PFSK-1 (cell line): ENCODE data around the gene BTBD16.

Source experiments
- FOXP2 ChIP-seq: optimal IDR thresholded peaks from 2 replicates; pipeline ENCODE3; 2011; ENCODE audit warnings: borderline replicate concordance, control low read depth, inconsistent platforms; ENCODE audit not compliant: insufficient read depth; ENCODE audit errors: extremely low read length, extremely low read depth
- POLR2AphosphoS5 ChIP-seq: IDR thresholded peaks from 2 replicates; pipeline ENCODE4 v1.6.1; 2012; ENCODE audit warnings: low read depth, mild to moderate bottlenecking, control low read depth, low read length, moderate library complexity
- REST ChIP-seq, 2 experiments: IDR thresholded peaks; 2 replicates each; pipeline versions ENCODE4 v1.6.1 to v1.8.0; 2011 to 2012; ENCODE audit warnings: low read depth in 2 of 2, low read length in 2 of 2, control low read depth in 1 of 2, inconsistent platforms in 1 of 2, mild to moderate bottlenecking in 1 of 2, moderate library complexity in 1 of 2; ENCODE audit not compliant: insufficient read depth in 1 of 2
- SIN3A ChIP-seq: IDR thresholded peaks from 2 replicates; pipeline ENCODE4 v1.6.1; 2012; ENCODE audit warnings: mild to moderate bottlenecking, low read length, moderate library complexity, borderline replicate concordance; ENCODE audit not compliant: insufficient read depth
- TAF1 ChIP-seq: IDR thresholded peaks from 2 replicates; pipeline ENCODE4 v1.6.1; 2012; ENCODE audit warnings: low read length, control low read depth, borderline replicate concordance; ENCODE audit not compliant: insufficient read depth

The BTBD16 gene

DNA sequence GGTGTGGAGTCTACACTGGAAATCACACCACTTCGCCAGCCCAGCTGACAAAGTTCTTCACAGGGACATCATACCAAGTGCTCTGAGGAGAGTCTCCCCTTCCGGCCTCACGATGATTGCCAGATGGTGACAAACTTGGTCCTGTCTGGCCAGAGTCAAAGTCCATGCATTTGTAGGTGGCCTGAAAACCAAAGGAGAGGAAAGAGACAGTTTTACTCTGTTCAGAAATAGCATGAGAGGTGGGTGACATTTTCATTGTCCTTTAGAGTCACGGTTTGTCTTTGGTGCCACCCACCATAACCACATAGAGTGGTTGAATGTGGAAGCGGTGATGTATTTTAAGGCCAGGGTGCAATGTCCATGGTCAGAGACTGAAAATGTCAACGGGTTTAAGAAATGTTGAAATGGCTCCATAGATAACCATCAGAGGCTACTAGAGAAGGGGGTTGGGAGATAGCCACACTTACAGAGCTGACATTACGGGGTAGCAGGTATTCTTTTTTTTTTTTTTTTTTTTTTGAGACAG, 33.0 kb downstream of the BTBD16 start:
- TF ChIP-seq REST (IDR thresholded peaks at IDR 0.05; ENCODE audit: insufficient read depth in 1 of 2, low read depth in 2 of 2, low read length in 2 of 2) = no peak
- no peak for TF ChIP-seq FOXP2

GRCh38 chr10:122306282-122306681, 35.2 kb downstream of the BTBD16 start:
- TF ChIP-seq POLR2AphosphoS5 (no peak), TAF1 (no peak), REST (IDR thresholded peaks at IDR 0.05; ENCODE audit: insufficient read depth in 1 of 2, low read depth in 2 of 2, low read length in 2 of 2) (no peak), SIN3A (no peak), FOXP2 (no peak)

GRCh38 chr10:122306744-122307143, 35.6 kb downstream of the BTBD16 start:
- no peak for TF ChIP-seq POLR2AphosphoS5
- no peak for TF ChIP-seq FOXP2
- no peak for TF ChIP-seq TAF1
- TF ChIP-seq REST (IDR thresholded peaks at IDR 0.05; ENCODE audit: insufficient read depth in 1 of 2, low read depth in 2 of 2, low read length in 2 of 2) = no peak
- no peak for TF ChIP-seq SIN3A

DNA sequence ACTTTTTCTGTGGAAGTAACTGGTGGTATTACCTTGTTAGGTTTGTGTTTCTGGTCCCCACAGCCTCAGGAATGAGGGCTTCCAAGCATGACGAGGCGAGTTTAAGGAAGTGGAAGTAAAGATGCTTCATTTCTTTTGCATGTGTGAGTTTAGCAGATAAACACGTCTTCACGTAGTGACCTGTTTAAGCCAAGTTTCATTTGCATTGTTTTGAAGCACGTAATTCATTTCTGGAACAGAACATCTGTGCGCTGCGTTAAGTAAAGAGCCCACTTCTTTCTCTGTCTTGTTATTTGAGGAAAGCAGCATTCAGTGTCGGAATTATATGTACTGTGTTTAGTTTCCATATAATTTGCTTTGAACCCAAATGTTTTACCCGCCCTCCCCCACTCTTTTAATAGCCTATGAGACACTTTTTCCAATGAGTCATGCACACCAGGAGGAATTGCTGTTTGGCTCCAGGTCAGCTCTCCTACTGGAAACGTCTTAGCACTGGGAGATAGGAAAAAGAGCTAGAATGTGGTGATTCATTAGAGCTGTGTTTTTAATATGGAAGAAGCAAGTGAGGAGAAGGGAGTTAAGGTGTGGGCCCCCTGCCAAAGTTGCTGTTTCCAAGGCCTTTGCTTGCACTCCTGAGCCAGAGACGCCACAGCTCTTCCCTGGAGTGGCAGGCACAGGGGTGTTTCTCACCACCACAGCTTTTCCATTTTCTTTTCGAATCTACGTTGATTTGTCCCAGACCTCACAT, 36.7 kb downstream of the BTBD16 start:
- TF ChIP-seq REST (IDR thresholded peaks at IDR 0.05; ENCODE audit: insufficient read depth in 1 of 2, low read depth in 2 of 2, low read length in 2 of 2) (peak in 1 of 2 experiments; percentile 47; a peak in 1 of 4 replicates), POLR2AphosphoS5 (peak; percentile 62; the same call in 1 of the 2 replicates), SIN3A (no peak)
